ENCODE results near the gene ITGA11. TPM values are rescaled to one million over a fixed set of nuclear protein-coding genes. Genes with fewer than 3 reads are reported as not detected.

ITGA11 gene
- total RNA-seq, 5 donors from 2014 or later (not counting 1 experiment from before 2014, with no cell fraction given) = 0.07 to 0.95 (median 0.18) TPM; not detected in 2

GRCh38 chr15:68318008-68318835 is 113.7 kb downstream of the ITGA11 start:
- H3K27ac Mint-ChIP-seq = no peak overlapping the region
- Histone ChIP-seq H3K27ac (ENCODE audit: low read length) (no peak overlapping the region), H3K27me3 (replicated peaks in 1 of 2; ENCODE audit: control insufficient read depth in 2 of 2, extremely low read depth in 1 of 2, insufficient read depth in 2 of 2, low read length in 1 of 2) (peaks cover 0 to 34% of the 10 kb centered on the region in 2 experiments), H3K9me3 (no peaks in the 10 kb centered on the region), H3K36me3 (ENCODE audit: control insufficient read depth in 2 of 2, extremely low read depth in 1 of 2, insufficient read depth in 1 of 2, low read length in 1 of 2) (no peaks in the 10 kb centered on the region), H3K4me1 (ENCODE audit: control insufficient read depth in 1 of 2, extremely low read depth in 1 of 2, insufficient read depth in 2 of 2, low read length in 2 of 2) (no peaks in the 10 kb centered on the region), H3K4me3 (ENCODE audit: control insufficient read depth in 1 of 2, extremely low read depth in 1 of 2, low read length in 1 of 2) (no peak overlapping the region)
- POLR2A ChIA-PET = no interaction called here
- CTCF ChIA-PET = no interaction called here
- no peaks in the 10 kb centered on the region for H3K9me3 Mint-ChIP-seq
- H3K36me3 Mint-ChIP-seq = no peaks in the 10 kb centered on the region
- DNase-seq = no peak
- H3K4me3 Mint-ChIP-seq = no peak overlapping the region
- H3K4me1 Mint-ChIP-seq = peaks cover 0 to 4% (median 0%) of the 10 kb centered on the region in 3 donors
- ATAC-seq (replicated peaks in 1 of 4) = no peak
- peaks cover 0 to 3% of the 10 kb centered on the region in 2 donors for H3K27me3 Mint-ChIP-seq
- WGBS (ENCODE audit: insufficient coverage) = 90% methylated on average over 3 of the region's 6 CpGs

- Histone ChIP-seq H3K4me3 (ENCODE audit: control insufficient read depth in 1 of 2, extremely low read depth in 1 of 2, low read length in 1 of 2) (no peak overlapping the region), H3K27ac (ENCODE audit: low read length) (no peak overlapping the region), H3K27me3 (replicated peaks in 1 of 2; ENCODE audit: control insufficient read depth in 2 of 2, extremely low read depth in 1 of 2, insufficient read depth in 2 of 2, low read length in 1 of 2) (peaks cover 0 to 35% of the 10 kb centered on the region in 2 experiments), H3K4me1 (ENCODE audit: control insufficient read depth in 1 of 2, extremely low read depth in 1 of 2, insufficient read depth in 2 of 2, low read length in 2 of 2) (no peaks in the 10 kb centered on the region), H3K9me3 (no peaks in the 10 kb centered on the region), H3K36me3 (ENCODE audit: control insufficient read depth in 2 of 2, extremely low read depth in 1 of 2, insufficient read depth in 1 of 2, low read length in 1 of 2) (no peaks in the 10 kb centered on the region)
- no peak overlapping the region for H3K27ac Mint-ChIP-seq
- DNase-seq (no peak), ATAC-seq (replicated peaks in 1 of 4) (no peak)
- H3K36me3 Mint-ChIP-seq = no peaks in the 10 kb centered on the region
- H3K4me1 Mint-ChIP-seq = peaks cover 0 to 4% (median 0%) of the 10 kb centered on the region in 3 donors
- H3K4me3 Mint-ChIP-seq = no peak overlapping the region
- H3K9me3 Mint-ChIP-seq = no peaks in the 10 kb centered on the region
- 82% methylated on average over 10 of the region's 16 CpGs for WGBS (ENCODE audit: insufficient coverage)
- H3K27me3 Mint-ChIP-seq = peaks cover 0 to 3% of the 10 kb centered on the region in 2 donors
- POLR2A ChIA-PET = no interaction called here
- CTCF ChIA-PET = no interaction called here
These were observed 114.5 kb downstream of the ITGA11 start for GRCh38 chr15:68317281-68318007.

- no peak overlapping the region for H3K4me3 Mint-ChIP-seq
- Histone ChIP-seq H3K27ac (ENCODE audit: low read length) (no peak overlapping the region), H3K27me3 (replicated peaks in 1 of 2; ENCODE audit: control insufficient read depth in 2 of 2, extremely low read depth in 1 of 2, insufficient read depth in 2 of 2, low read length in 1 of 2) (peaks cover 0 to 34% of the 10 kb centered on the region in 2 experiments), H3K4me3 (ENCODE audit: control insufficient read depth in 1 of 2, extremely low read depth in 1 of 2, low read length in 1 of 2) (no peak overlapping the region), H3K36me3 (ENCODE audit: control insufficient read depth in 2 of 2, extremely low read depth in 1 of 2, insufficient read depth in 1 of 2, low read length in 1 of 2) (no peaks in the 10 kb centered on the region), H3K9me3 (no peaks in the 10 kb centered on the region), H3K4me1 (ENCODE audit: control insufficient read depth in 1 of 2, extremely low read depth in 1 of 2, insufficient read depth in 2 of 2, low read length in 2 of 2) (no peaks in the 10 kb centered on the region)
- ChIA-PET POLR2A (no interaction called here), CTCF (no interaction called here)
- DNase-seq (peak in 2 of 35 experiments; percentile 4 to 7), ATAC-seq (replicated peaks in 1 of 4) (no peak)
- WGBS (ENCODE audit: insufficient coverage) = 84% methylated on average over 12 of the region's 17 CpGs
- peaks cover 0 to 3% of the 10 kb centered on the region in 2 donors for H3K27me3 Mint-ChIP-seq
- no peaks in the 10 kb centered on the region for H3K9me3 Mint-ChIP-seq
- H3K4me1 Mint-ChIP-seq = peaks cover 0 to 4% (median 0%) of the 10 kb centered on the region in 3 donors
- H3K36me3 Mint-ChIP-seq = no peaks in the 10 kb centered on the region
- no peak overlapping the region for H3K27ac Mint-ChIP-seq
These were observed 115.7 kb downstream of the ITGA11 start for GRCh38 chr15:68316061-68316804.

GRCh38 chr15:68315495-68316031 is 116.4 kb downstream of the ITGA11 start:
- Histone ChIP-seq H3K36me3 (ENCODE audit: control insufficient read depth in 2 of 2, extremely low read depth in 1 of 2, insufficient read depth in 1 of 2, low read length in 1 of 2) (no peaks in the 10 kb centered on the region), H3K9me3 (no peaks in the 10 kb centered on the region), H3K27ac (ENCODE audit: low read length) (no peak overlapping the region), H3K4me1 (ENCODE audit: control insufficient read depth in 1 of 2, extremely low read depth in 1 of 2, insufficient read depth in 2 of 2, low read length in 2 of 2) (no peaks in the 10 kb centered on the region), H3K27me3 (replicated peaks in 1 of 2; ENCODE audit: control insufficient read depth in 2 of 2, extremely low read depth in 1 of 2, insufficient read depth in 2 of 2, low read length in 1 of 2) (peaks cover 0 to 33% of the 10 kb centered on the region in 2 experiments), H3K4me3 (ENCODE audit: control insufficient read depth in 1 of 2, extremely low read depth in 1 of 2, low read length in 1 of 2) (no peak overlapping the region)
- Mint-ChIP-seq H3K27ac (peak overlapping the region in 1 of 2 donors; percentile 66), H3K27me3 (peaks cover 0 to 3% of the 10 kb centered on the region in 2 donors), H3K4me3 (no peak overlapping the region), H3K9me3 (no peaks in the 10 kb centered on the region), H3K36me3 (no peaks in the 10 kb centered on the region), H3K4me1 (peaks cover 0 to 4% (median 0%) of the 10 kb centered on the region in 3 donors)
- ATAC-seq (replicated peaks in 1 of 4) = no peak
- WGBS (ENCODE audit: insufficient coverage) = no CpG with 5 or more reads among the region's 11 CpGs
- ChIA-PET CTCF (no interaction called here), POLR2A (no interaction called here)
- peak in 2 of 35 experiments; percentile 8 to 22 for DNase-seq

DNA sequence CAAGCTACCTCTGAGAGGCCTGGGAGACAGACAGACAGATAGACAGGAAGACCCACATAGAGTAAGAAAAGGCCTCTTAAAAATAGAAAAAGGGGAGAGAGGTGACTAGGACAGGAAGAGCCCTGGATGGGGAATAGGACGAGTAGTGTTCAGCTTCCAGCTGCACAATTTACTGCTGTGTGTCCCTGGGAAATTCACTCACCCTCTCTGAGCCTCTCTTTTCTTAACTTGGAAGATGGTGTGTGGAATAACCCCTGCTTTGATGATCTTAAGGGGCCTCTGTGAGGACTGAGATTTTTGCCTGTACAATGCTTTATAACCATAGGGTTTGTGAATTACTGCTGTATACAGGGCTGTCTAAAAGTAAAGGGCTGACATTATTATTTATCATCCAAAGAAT is 116.9 kb downstream of the ITGA11 start:
- Histone ChIP-seq H3K27me3 (replicated peaks in 1 of 2; ENCODE audit: control insufficient read depth in 2 of 2, extremely low read depth in 1 of 2, insufficient read depth in 2 of 2, low read length in 1 of 2) (peaks cover 0 to 33% of the 10 kb centered on the region in 2 experiments), H3K27ac (ENCODE audit: low read length) (no peak overlapping the region), H3K9me3 (no peaks in the 10 kb centered on the region), H3K36me3 (ENCODE audit: control insufficient read depth in 2 of 2, extremely low read depth in 1 of 2, insufficient read depth in 1 of 2, low read length in 1 of 2) (no peaks in the 10 kb centered on the region), H3K4me1 (ENCODE audit: control insufficient read depth in 1 of 2, extremely low read depth in 1 of 2, insufficient read depth in 2 of 2, low read length in 2 of 2) (no peaks in the 10 kb centered on the region), H3K4me3 (ENCODE audit: control insufficient read depth in 1 of 2, extremely low read depth in 1 of 2, low read length in 1 of 2) (no peak overlapping the region)
- POLR2A ChIA-PET = no interaction called here
- Mint-ChIP-seq H3K36me3 (no peaks in the 10 kb centered on the region), H3K27ac (no peak overlapping the region), H3K4me1 (peaks cover 0 to 4% (median 0%) of the 10 kb centered on the region in 3 donors), H3K9me3 (no peaks in the 10 kb centered on the region), H3K27me3 (peaks cover 0 to 3% of the 10 kb centered on the region in 2 donors), H3K4me3 (no peak overlapping the region)
- CTCF ChIA-PET = no interaction called here
- ATAC-seq (replicated peaks in 1 of 4) (no peak), DNase-seq (peak in 1 of 35 experiments; percentile 5)
- no CpG with 5 or more reads among the region's 1 CpG for WGBS (ENCODE audit: insufficient coverage)

DNA sequence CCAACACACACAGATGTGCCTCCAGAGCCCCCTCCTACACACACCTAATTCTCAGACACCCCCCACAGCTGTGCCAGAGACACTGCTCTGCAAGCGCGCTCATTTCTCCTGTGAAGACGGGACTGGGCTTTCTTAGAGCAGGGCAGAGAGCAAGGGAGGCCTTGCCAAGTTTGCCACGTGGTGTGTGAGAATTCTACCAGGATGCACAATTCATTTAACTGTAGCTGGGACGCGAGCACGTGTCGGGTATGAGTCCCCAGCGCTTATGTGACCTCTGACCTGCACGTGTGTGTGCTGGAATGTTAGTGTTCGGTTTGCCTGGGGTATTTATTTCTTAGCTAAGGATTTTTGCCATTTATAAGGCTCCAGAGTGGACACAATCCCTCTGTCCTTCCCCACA is 117.4 kb downstream of the ITGA11 start:
- Mint-ChIP-seq H3K4me3 (no peak overlapping the region), H3K27ac (no peak overlapping the region), H3K36me3 (no peaks in the 10 kb centered on the region), H3K9me3 (no peaks in the 10 kb centered on the region), H3K4me1 (peaks cover 0 to 4% (median 0%) of the 10 kb centered on the region in 3 donors), H3K27me3 (peaks cover 0 to 3% of the 10 kb centered on the region in 2 donors)
- Histone ChIP-seq H3K36me3 (ENCODE audit: control insufficient read depth in 2 of 2, extremely low read depth in 1 of 2, insufficient read depth in 1 of 2, low read length in 1 of 2) (no peaks in the 10 kb centered on the region), H3K4me3 (ENCODE audit: control insufficient read depth in 1 of 2, extremely low read depth in 1 of 2, low read length in 1 of 2) (no peak overlapping the region), H3K4me1 (ENCODE audit: control insufficient read depth in 1 of 2, extremely low read depth in 1 of 2, insufficient read depth in 2 of 2, low read length in 2 of 2) (no peaks in the 10 kb centered on the region), H3K27me3 (replicated peaks in 1 of 2; ENCODE audit: control insufficient read depth in 2 of 2, extremely low read depth in 1 of 2, insufficient read depth in 2 of 2, low read length in 1 of 2) (peaks cover 0 to 30% of the 10 kb centered on the region in 2 experiments), H3K27ac (ENCODE audit: low read length) (no peak overlapping the region), H3K9me3 (no peaks in the 10 kb centered on the region)
- DNase-seq (peak in 1 of 35 experiments; percentile 2), ATAC-seq (replicated peaks in 1 of 4) (no peak)
- 95% methylated on average over 6 of the region's 11 CpGs for WGBS (ENCODE audit: insufficient coverage)
- ChIA-PET CTCF (no interaction called here), POLR2A (no interaction called here)
